ENCODE measurements around the gene XKR7. TPM values are rescaled to one million over a fixed set of nuclear protein-coding genes. Genes with fewer than 3 reads are reported as not detected.

Gene XKR7
- total RNA-seq, 1 experiment from 2014 or later: 1.3 TPM

DNA sequence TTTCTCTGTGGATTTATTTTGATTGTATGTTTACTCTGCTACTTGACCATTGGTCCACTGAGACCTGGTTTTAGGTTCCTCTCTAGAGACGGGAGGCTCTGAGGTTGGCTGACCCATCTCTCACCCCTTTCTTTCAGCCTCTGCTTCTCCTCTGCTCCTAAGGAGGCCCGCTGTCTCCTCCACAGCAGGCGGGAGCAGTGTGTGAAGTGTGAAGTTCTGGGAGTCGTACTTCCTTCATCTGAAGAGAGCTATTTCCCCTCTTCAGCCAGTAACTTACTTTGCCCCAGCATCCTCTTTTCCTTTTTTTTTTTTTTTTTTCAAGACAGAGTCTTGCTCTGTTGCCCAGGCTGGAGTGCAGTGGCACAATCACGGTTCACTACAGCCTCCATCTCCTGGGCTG, 37.2 kb upstream of the XKR7 start:
- H3K9ac ChIP-seq (ENCODE audit: extremely low read depth, insufficient read length, low read length): no peak overlapping the region
- H2BK12ac ChIP-seq (ENCODE audit: insufficient read length, low read depth, low read length): no peak overlapping the region
- no peak overlapping the region for H4K91ac ChIP-seq (ENCODE audit: insufficient read length, low read depth, low read length)
- WGBS (ENCODE audit: extremely low coverage, insufficient read length, low lambda C conversion rate): no CpG with 5 or more reads among the region's 5 CpGs
- no peak overlapping the region for H3K23ac ChIP-seq (ENCODE audit: insufficient read length, low read depth, low read length)
- no peak overlapping the region for H3K4me2 ChIP-seq (ENCODE audit: insufficient read depth, insufficient read length, low read length)
- H3K4me1 ChIP-seq (ENCODE audit: insufficient read depth, low read length): no peaks in the 10 kb centered on the region
- H4K20me1 ChIP-seq (ENCODE audit: control insufficient read depth, insufficient read depth, insufficient read length): peaks cover 3% of the 10 kb centered on the region
- no peak overlapping the region for H3K4me3 Mint-ChIP-seq
- H3K56ac ChIP-seq (ENCODE audit: insufficient read length, low read depth, low read length): no peak overlapping the region
- no peak overlapping the region for H3K27ac Mint-ChIP-seq
- no peak overlapping the region for H3T11ph ChIP-seq (ENCODE audit: low read length)
- TF ChIP-seq, protein P1, sequence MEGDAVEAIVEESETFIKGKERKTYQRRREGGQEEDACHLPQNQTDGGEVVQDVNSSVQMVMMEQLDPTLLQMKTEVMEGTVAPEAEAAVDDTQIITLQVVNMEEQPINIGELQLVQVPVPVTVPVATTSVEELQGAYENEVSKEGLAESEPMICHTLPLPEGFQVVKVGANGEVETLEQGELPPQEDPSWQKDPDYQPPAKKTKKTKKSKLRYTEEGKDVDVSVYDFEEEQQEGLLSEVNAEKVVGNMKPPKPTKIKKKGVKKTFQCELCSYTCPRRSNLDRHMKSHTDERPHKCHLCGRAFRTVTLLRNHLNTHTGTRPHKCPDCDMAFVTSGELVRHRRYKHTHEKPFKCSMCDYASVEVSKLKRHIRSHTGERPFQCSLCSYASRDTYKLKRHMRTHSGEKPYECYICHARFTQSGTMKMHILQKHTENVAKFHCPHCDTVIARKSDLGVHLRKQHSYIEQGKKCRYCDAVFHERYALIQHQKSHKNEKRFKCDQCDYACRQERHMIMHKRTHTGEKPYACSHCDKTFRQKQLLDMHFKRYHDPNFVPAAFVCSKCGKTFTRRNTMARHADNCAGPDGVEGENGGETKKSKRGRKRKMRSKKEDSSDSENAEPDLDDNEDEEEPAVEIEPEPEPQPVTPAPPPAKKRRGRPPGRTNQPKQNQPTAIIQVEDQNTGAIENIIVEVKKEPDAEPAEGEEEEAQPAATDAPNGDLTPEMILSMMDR (conservative IDR thresholded peaks at IDR 0.05): no peak
- no peak overlapping the region for H2BK20ac ChIP-seq (ENCODE audit: low read depth, low read length, poor library complexity, severe bottlenecking)
- H2AFZ ChIP-seq (ENCODE audit: low read length): no peak overlapping the region
- no peaks in the 10 kb centered on the region for H3K27me3 ChIP-seq (ENCODE audit: insufficient read depth, low read length)
- no peak overlapping the region for H2BK120ac ChIP-seq (ENCODE audit: low read depth, low read length, poor library complexity, severe bottlenecking)
- H2AK5ac ChIP-seq (ENCODE audit: insufficient read length, low read length): no peak overlapping the region
- H3K4me1 Mint-ChIP-seq: peaks cover 6 to 7% of the 10 kb centered on the region in 2 experiments
- no peak overlapping the region for H3K27ac ChIP-seq (ENCODE audit: insufficient read length, low read depth, low read length)
- no peak overlapping the region for H4K8ac ChIP-seq (replicated peaks; ENCODE audit: insufficient read length, low read depth, low read length)
- no peak overlapping the region for H3K18ac ChIP-seq (ENCODE audit: insufficient read length, low read depth, low read length)
- H3K9me3 ChIP-seq (ENCODE audit: control insufficient read depth, low read depth, low read length): no peaks in the 10 kb centered on the region
- no peak overlapping the region for H3K14ac ChIP-seq (ENCODE audit: insufficient read depth, low read length)
- no peaks in the 10 kb centered on the region for H3K79me1 ChIP-seq (ENCODE audit: insufficient read depth, low read depth, low read length, poor library complexity, severe bottlenecking)
- no peak overlapping the region for H2BK5ac ChIP-seq (ENCODE audit: insufficient read length, low read length)
- peaks cover 8% of the 10 kb centered on the region for H3K27me3 Mint-ChIP-seq (ENCODE audit: low read depth)
- no peaks in the 10 kb centered on the region for H3K79me2 ChIP-seq (ENCODE audit: insufficient read depth, low read length)
- no peak overlapping the region for H3K4ac ChIP-seq (ENCODE audit: low read depth, low read length)
- H2BK15ac ChIP-seq (ENCODE audit: low read depth, low read length): no peak overlapping the region
- no peaks in the 10 kb centered on the region for H3K23me2 ChIP-seq (ENCODE audit: insufficient read length, low read depth, low read length, poor library complexity, severe bottlenecking)
- H4K5ac ChIP-seq (ENCODE audit: insufficient read length, low read depth, low read length): no peak overlapping the region
- DNase-seq: no peak
- H3K9me3 Mint-ChIP-seq: no peaks in the 10 kb centered on the region
- H3K36me3 Mint-ChIP-seq (ENCODE audit: insufficient read depth in 1 of 3, low read depth in 3 of 3): no peaks in the 10 kb centered on the region

All from H9 (cell line).